Neural cell (in vitro differentiated cells): ENCODE results near the gene COG2. TPM values are rescaled to one million over a fixed set of nuclear protein-coding genes. Genes with fewer than 3 reads are reported as not detected.

ENCODE experiments used
- H2AFZ ChIP-seq: fragments of 200-600, 300-800 bp; sonication (generic), shearing (Covaris generic); 2 replicates; pipeline ENCODE4 v1.6.0; 2014; ENCODE audit warnings: low read depth, mild to moderate bottlenecking, antibody characterized with exemption, low read length, moderate library complexity
- H3F3A ChIP-seq: fragments of 200-600 bp; shearing (Covaris generic); 2 replicates; pipeline ENCODE4 v1.6.1; 2016; ENCODE audit warnings: mild to moderate bottlenecking, moderate library complexity, mixed read lengths, antibody characterized with exemption, low read length; ENCODE audit not compliant: insufficient read depth, poor library complexity, severe bottlenecking
- H3K27ac ChIP-seq: fragments of 200-600, 300-800 bp; sonication (generic), shearing (Covaris generic); 2 replicates; pipeline ENCODE4 v1.5.1; 2014; ENCODE audit warnings: mild to moderate bottlenecking, low read length, moderate library complexity
- H3K27me3 ChIP-seq: fragments of 300-800, 200-600 bp; sonication (generic), shearing (Covaris generic); 2 replicates; pipeline ENCODE4 v1.6.0; 2014; ENCODE audit warnings: mild to moderate bottlenecking, low read depth, low read length, moderate library complexity; ENCODE audit not compliant: insufficient read depth
- H3K36me3 ChIP-seq: fragments of 300-800, 200-600 bp; sonication (generic), shearing (Covaris generic); 2 replicates; pipeline ENCODE4 v1.5.1; 2014; ENCODE audit warnings: mild to moderate bottlenecking, antibody characterized with exemption, low read length, moderate library complexity; ENCODE audit not compliant: insufficient read depth
- H3K4me2 ChIP-seq: fragments of 300-800, 200-600 bp; sonication (generic), shearing (Covaris generic); 2 replicates; pipeline ENCODE4 v1.6.0; 2014; ENCODE audit warnings: mild to moderate bottlenecking, low read length
- H3K4me3 ChIP-seq: fragments of 300-800, 200-600 bp; sonication (generic), shearing (Covaris generic); 2 replicates; pipeline ENCODE4 v1.5.1; 2014; ENCODE audit warnings: mild to moderate bottlenecking, low read length, moderate library complexity
- H3K79me2 ChIP-seq: fragments of 200-600 bp; shearing (Covaris generic); replicated peaks from 2 replicates; pipeline ENCODE4 v1.6.0; 2014; ENCODE audit warnings: mild to moderate bottlenecking, low read length, moderate library complexity; ENCODE audit not compliant: insufficient read depth
- H3K9ac ChIP-seq: fragments of 300-800, 200-600 bp; sonication (generic), shearing (Covaris generic); 2 replicates; pipeline ENCODE4 v1.6.1; 2016; ENCODE audit warnings: mild to moderate bottlenecking, low read length, mixed read lengths
- H3K9me2 ChIP-seq: fragments of 200-600 bp; shearing (Covaris generic); 2 replicates; pipeline ENCODE4 v1.6.1; 2016; ENCODE audit warnings: mild to moderate bottlenecking, low read length, mixed read lengths; ENCODE audit not compliant: insufficient read depth
- H3K9me3 ChIP-seq: fragments of 200-600, 300-800 bp; sonication (generic), shearing (Covaris generic); 2 replicates; pipeline ENCODE4 v1.6.1; 2016; ENCODE audit warnings: mild to moderate bottlenecking, mixed run types, low read length, moderate library complexity, mixed read lengths
- H4K20me1 ChIP-seq: fragments of 200-600 bp; shearing (Covaris generic); 2 replicates; pipeline ENCODE4 v1.6.1; 2016; ENCODE audit warnings: mild to moderate bottlenecking, mixed run types; ENCODE audit not compliant: insufficient read depth
- CTCF ChIP-seq: fragments of 450-650 bp; IDR thresholded peaks from 2 replicates; pipeline ENCODE4 v1.5.1; 2014; ENCODE audit warnings: antibody characterized with exemption, mild to moderate bottlenecking, moderate library complexity; ENCODE audit not compliant: poor library complexity, severe bottlenecking
- EP300 ChIP-seq: fragments of 450-650 bp; conservative IDR thresholded peaks from 2 replicates; pipeline ENCODE4 v1.6.1; 2014; ENCODE audit warnings: antibody characterized with exemption, mild to moderate bottlenecking, moderate library complexity; ENCODE audit not compliant: poor library complexity, severe bottlenecking
- EZH2 ChIP-seq: fragments of 200-600, 300-800 bp; shearing (Covaris generic), sonication (generic); IDR thresholded peaks from 2 replicates; pipeline ENCODE4 v1.6.1; 2014; ENCODE audit warnings: antibody characterized with exemption, low read length, borderline replicate concordance, mild to moderate bottlenecking; ENCODE audit not compliant: insufficient read depth, poor library complexity, severe bottlenecking
- MXI1 ChIP-seq: fragments of 450-650 bp; conservative IDR thresholded peaks from 2 replicates; pipeline ENCODE4 v1.6.1; 2014; ENCODE audit warnings: antibody characterized with exemption, mild to moderate bottlenecking; ENCODE audit not compliant: poor library complexity, severe bottlenecking
- POLR2AphosphoS5 ChIP-seq: IDR thresholded peaks from 2 replicates; pipeline ENCODE4 v1.6.1; 2012
- RAD21 ChIP-seq: fragments of 450-650 bp; conservative IDR thresholded peaks from 2 replicates; pipeline ENCODE4 v1.6.1; 2014; ENCODE audit warnings: antibody characterized with exemption, mild to moderate bottlenecking, moderate library complexity
- REST ChIP-seq: IDR thresholded peaks from 2 replicates; pipeline ENCODE4 v1.6.1; 2012; ENCODE audit warnings: borderline replicate concordance
- SMC3 ChIP-seq: fragments of 450-650 bp; conservative IDR thresholded peaks from 2 replicates; pipeline ENCODE4 v1.6.1; 2014; ENCODE audit warnings: antibody characterized with exemption, mild to moderate bottlenecking, moderate library complexity; ENCODE audit not compliant: poor library complexity
- TAF1 ChIP-seq: IDR thresholded peaks from 2 replicates; pipeline ENCODE4 v1.6.1; 2012; ENCODE audit warnings: low read depth
- polyA plus RNA-seq: library from polyadenylated mRNA; depleted of rRNA; stranded (reverse); fragments of >200 nt; gene quantifications from 2 replicates; pipeline ENCODE4 v1.2.3, GENCODE V29; 2014

COG2 gene
- polyA plus RNA-seq, 1 donor from 2014 or later: 14.5 TPM

- Histone ChIP-seq H4K20me1 (no peaks in the 10 kb centered on the region), H3K4me3 (no peak overlapping the region), H3K9ac (no peak overlapping the region), H2AFZ (no peak overlapping the region), H3K79me2 (no peaks in the 10 kb centered on the region), H3K36me3 (no peaks in the 10 kb centered on the region), H3K27ac (no peak overlapping the region), H3F3A (no peaks in the 10 kb centered on the region), H3K27me3 (no peaks in the 10 kb centered on the region), H3K4me2 (no peak overlapping the region), H3K9me3 (no peaks in the 10 kb centered on the region), H3K9me2 (no peaks in the 10 kb centered on the region)
- TF ChIP-seq CTCF (no peak), POLR2AphosphoS5 (no peak), SMC3 (no peak), REST (no peak), EZH2 (no peak), MXI1 (no peak)
These were observed 70.9 kb downstream of the COG2 start for GRCh38 chr1:230713138-230713537.

GRCh38 chr1:230713547-230713914, 71.2 kb downstream of the COG2 start:
- Histone ChIP-seq H3K79me2 (no peaks in the 10 kb centered on the region), H2AFZ (no peak overlapping the region), H3F3A (no peaks in the 10 kb centered on the region), H4K20me1 (no peaks in the 10 kb centered on the region), H3K4me3 (no peak overlapping the region), H3K9me3 (no peaks in the 10 kb centered on the region), H3K27me3 (no peaks in the 10 kb centered on the region), H3K36me3 (no peaks in the 10 kb centered on the region), H3K27ac (no peak overlapping the region), H3K9ac (no peak overlapping the region), H3K9me2 (no peaks in the 10 kb centered on the region), H3K4me2 (no peak overlapping the region)
- TF ChIP-seq RAD21 (no peak), EZH2 (no peak), POLR2AphosphoS5 (no peak), CTCF (no peak), TAF1 (no peak), MXI1 (no peak), REST (no peak), SMC3 (no peak), EP300 (no peak)
